HG03280 (cell line): Measurements from ENCODE around the gene CHKA.

Experiments
- ATAC-seq: cut with Tn5 transposase; IDR thresholded peaks from one replicate; pipeline ENCODE4 v1.9.1; 2021; ENCODE audit warnings: mild to moderate bottlenecking, moderate library complexity; ENCODE audit not compliant: unreplicated experiment

The CHKA gene

GRCh38 chr11:68004551-68005335 lies 116.4 kb downstream of the CHKA start:
- no peak for ATAC-seq

DNA sequence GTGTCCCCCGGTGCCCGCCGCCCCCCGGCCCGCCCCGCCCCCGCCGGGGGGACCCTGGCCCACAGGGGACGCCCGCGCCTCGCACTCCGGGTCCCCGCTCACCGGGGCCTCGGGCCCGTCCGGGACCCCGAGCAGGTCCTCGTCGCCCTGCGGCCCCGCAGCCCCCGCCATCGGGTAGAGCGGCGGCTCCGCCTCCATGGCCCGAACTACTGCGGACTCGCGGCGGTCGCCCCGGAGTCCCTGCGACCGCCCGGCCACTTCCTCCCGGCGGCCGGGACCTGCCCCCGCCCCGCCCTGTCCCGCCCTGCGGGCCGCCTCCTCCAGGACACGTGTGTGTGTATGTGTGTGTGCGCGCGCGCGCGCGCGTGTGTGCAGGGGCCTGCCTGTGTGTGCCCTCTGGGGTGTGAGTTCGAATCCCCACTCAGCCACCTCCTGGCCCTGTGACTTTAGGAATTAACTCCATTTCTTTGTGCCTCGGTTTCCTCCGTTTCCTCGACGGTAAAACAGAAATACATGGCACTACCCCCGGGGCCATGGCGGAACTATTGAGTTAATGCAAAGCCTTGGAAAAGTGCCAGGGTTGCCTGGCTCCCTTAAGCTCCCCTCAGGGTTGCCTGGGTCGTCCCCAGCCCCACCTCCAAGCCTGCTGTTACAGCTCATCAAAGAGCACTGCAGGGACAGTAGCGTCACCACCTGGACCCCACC lies 117.2 kb downstream of the CHKA start, which contains the start of gene UNC93B1:
Gene UNC93B1 (minus strand): TSS at position 252 of the 705 bp plus-strand sequence. CDS start 54 bp downstream, at position 198.
- peak; percentile 66 for ATAC-seq

- ATAC-seq = peak; percentile 41
Observed at GRCh38 chr11:68002938-68003845, 118.0 kb downstream of the CHKA start.
